GM12872 (cell line): ENCODE data around the gene CCDC141.
A peak's percentile ranks its signal among the peaks of the same experiment; 100 is the strongest.

Experiments
- CTCF ChIP-seq: IDR thresholded peaks from 3 replicates; pipeline ENCODE4 v1.5.1; 2011; ENCODE audit warnings: low read depth, mild to moderate bottlenecking, low read length, moderate library complexity; ENCODE audit not compliant: insufficient read depth

CCDC141 gene

DNA sequence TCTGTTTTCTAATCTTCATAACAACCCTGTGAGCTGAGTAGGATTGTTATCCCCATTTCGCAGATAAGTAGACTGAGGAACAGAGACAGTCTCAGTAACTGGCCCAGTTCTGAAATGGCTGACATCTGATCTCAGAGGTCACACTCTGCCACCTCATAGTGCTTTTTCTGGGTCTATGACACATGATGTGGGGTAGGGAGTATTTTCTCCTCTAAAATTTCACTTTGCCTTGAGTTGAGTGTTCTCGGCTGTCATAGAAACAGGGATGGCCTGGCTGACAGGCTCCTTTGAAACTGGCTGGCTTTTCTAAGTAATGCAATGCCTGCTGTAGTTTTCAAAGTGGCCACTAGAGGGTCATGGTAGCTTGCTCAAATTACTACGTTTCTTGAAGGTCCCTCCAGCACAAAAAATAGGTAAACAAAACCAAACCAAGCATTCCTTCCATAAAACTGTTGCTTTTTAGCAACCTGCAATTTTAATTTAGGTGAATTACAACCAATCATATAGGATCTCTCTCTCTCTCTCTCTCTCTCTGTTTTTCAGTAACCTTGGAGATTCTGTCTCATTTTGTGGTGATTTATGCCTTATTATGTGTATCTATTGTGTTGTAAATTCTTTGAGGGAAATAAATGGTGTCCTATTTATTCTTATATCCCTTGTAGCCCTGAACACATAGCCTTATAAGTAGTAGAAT is 158.5 kb downstream of the CCDC141 start:
- peak; percentile 96 for TF ChIP-seq CTCF

GRCh38 chr2:178886006-178886405 is 163.9 kb downstream of the CCDC141 start:
- no peak for TF ChIP-seq CTCF

DNA sequence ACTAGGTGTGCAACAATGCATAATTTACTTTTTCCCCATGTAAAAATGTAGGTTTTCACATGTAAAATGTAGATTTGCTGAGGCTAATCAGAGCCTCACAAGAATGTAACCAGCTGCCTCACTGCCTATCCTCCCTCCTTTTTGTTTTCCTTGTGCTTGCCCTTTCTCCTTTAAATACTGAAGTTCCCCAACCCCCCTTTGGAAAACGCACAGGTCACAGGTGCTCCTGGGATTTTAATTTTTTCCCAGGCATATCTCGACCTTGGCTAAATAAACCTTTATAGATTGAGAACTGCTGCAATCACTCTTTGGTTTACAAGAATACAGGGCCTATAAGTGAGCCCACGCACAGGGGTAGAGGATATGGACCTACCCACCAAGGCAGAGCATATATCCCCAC is 165.5 kb downstream of the CCDC141 start:
- TF ChIP-seq CTCF, result no peak

DNA sequence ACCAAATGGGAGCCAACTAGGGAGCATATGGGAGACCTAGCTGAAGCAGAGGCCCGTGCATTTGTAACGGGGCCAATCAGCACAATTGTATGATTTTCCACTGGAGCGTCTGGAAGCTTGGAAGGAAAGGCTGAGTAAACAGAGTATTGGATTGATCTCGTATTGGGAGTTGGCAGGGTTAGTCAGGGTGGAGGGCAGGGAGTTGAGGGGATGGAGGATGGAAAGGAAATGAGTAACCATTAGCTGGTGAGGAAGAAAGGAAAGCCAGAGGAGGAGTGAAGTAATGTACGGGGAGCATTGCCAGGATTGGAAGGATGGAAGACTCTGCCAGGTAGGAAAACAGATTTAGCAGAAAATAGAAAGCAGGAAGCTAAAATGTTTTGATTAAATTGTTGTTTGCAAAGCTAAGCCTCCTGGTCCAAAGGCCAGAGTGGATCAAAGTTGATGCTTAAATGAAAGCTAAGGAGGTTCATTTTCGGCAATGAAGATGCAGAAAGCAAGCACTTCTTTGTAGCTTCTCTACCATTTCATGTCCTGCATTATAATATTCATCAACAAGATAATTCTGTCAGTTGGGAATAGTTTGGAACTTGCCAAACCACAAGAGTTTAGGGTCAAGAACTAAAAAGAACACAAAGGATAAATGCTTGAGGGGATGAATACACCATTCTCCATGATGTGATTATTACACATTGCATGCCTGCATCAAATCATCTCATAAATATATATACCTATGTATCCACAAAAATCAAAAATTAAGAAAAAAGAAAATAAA is 167.1 kb downstream of the CCDC141 start:
- no peak for TF ChIP-seq CTCF

GRCh38 chr2:178881075-178881474 is 168.9 kb downstream of the CCDC141 start:
- TF ChIP-seq CTCF, result no peak

GRCh38 chr2:178880257-178880656 is 169.7 kb downstream of the CCDC141 start:
- no peak for TF ChIP-seq CTCF

DNA sequence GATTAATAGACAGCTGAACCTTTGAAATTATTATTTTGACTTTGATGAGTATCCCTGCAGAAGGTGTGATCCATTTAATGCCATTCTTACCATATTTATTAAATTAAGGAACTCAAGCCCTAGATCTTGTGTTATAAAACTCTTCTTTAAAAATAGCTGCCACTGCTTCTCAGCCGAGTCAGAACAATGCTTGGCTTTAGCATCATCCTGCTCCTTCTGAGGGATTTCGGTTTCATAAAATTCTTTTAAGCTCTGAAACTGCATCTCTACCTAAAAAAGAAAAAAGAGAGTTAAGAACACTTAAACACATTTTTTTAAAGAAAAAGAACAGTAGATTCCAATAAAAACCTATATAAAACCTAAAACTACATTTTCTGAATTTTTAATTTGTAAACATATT is 172.1 kb downstream of the CCDC141 start:
- TF ChIP-seq CTCF, result no peak
